ENCODE measurements around the gene CMTM1. TPM values are rescaled to one million over a fixed set of nuclear protein-coding genes. Genes with fewer than 3 reads are reported as not detected.
A peak's percentile ranks its signal among the peaks of the same experiment; 100 is the strongest.

CMTM1 gene, protein sequence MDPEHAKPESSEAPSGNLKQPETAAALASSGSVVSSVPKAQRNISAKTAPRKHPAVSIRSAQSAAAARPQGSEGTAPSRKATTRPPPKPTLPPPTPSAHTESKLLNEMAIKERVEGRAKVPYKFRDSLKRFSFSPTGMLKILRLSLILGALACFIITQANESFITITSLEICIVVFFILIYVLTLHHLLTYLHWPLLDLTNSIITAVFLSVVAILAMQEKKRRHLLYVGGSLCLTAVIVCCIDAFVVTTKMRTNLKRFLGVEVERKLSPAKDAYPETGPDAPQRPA
- 1.4 and 2.2 TPM in 2 replicates for total RNA-seq (2014; rRNA removed; shearing (Covaris generic))

DNA sequence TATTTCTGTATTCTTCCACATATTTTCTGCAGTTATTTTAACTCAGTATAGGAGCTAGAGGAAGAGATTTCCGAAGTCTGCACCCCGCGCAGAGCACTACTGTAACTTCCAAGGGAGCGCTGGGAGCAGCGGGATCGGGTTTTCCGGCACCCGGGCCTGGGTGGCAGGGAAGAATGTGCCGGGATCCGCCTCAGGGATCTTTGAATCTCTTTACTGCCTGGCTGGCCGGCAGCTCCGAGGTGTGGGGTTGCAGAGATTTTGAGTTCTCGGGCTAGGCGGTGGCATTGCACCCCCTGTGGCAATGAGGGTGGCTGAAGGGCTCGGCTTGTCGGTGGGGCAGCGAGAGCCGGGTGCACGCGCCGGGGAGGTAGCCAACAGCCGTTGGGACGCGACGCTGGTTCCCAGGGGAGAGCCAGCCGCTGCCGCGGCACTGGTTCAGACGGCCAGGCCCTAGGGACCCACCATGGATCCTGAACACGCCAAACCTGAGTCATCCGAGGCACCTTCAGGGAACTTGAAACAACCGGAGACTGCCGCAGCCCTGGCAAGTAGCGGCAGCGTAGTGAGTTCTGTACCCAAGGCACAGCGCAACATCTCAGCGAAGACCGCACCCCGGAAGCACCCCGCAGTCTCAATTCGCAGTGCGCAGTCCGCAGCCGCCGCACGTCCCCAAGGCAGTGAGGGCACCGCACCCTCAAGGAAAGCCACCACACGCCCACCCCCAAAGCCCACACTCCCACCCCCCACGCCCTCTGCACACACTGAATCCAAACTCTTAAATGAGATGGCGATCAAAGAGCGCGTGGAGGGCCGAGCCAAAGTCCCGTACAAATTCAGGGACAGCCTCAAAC, at the start of gene CMTM1:
Gene CMTM1 (plus strand): TSS at position 389 of the 851 bp plus-strand sequence. CDS start 75 bp downstream, at position 464.
- DNase-seq (ENCODE audit: low read depth), result no peak

DNA sequence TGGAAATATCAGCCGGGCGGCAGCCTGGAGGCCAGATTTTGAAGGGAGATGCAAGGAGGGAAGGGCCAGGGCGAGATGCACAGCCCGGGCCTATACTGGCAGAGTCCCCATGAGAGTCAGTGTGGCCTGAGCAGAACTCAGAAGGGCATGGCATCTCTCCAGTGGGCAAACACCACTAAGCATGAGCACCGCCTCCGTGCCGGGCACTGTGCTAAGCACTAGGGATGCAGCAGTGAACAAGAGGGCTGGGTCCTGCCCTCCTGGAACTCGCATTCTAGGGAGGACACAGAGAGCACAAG, 49.8 kb upstream of the CMTM1 start:
- no peak for DNase-seq (ENCODE audit: low read depth)

DNA sequence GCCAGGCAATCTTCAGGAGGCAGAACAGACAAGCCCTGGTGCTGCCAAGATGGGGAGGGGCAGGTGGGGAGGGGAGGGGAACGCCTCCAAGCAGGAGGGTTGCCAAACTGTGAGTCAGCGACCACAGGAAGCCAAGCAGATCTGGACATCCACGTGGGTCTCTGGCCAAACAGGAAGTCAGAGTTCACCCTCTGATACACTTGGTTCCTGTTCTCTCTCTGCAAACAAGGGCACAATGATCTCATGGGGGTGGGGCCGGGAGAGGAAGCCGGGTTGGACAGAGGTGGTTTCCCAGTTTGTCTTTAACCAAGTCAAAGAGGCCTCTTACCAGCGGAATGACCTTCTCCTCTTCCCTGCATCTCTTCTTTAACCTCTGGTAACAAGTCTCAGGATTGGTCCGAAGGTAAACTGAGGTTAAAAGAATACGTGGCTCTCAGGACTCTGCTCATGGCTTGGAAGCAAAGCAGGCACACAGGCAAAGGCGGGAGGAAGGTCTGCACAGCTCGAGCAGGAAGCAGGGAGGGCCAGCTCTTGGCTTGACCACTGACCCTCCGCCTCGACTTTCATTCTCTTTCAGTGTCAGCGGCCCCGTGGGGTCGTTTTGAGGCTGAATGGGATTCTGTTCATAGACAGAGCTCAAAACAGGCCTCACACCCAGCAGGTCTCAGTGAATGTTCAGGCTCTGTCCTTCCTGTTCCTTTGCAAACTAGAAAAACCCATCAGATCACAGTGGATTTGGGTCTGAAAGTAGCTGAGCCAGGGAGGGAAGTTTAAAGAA, 49.2 kb upstream of the CMTM1 start:
- peak; percentile 98 for DNase-seq (ENCODE audit: low read depth)

DNA sequence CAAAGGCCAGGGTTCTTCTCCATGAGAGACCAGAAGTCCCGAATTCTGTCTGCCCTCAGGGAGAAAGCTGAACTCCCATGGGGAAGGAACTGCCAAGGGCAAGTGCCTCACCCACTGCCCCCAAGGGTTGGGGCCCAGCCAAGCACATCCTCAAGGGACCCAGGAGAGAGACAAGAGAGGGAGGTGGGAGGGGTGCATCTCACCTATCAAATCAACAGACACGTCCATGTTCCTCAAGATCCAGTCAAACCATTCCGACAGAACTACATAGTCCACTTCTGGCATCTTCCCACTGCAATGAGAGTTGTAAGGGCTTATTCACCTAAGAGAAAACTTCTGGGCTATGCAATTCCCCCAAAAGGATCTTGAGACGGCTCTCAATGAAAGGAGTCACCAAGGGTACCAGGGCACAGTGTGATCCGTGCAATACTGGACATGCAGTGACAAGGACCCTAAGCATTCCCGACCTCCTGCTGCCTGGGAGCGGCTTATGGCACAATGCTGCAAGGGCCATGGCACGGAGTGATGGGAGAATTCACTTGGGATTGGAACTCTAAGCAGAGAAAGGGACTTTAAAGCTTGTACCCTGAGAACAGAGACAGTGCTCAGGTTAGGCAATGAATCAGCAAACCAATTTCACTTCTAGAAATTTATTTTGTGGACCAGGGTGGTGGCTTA, 48.5 kb upstream of the CMTM1 start:
- no peak for DNase-seq (ENCODE audit: low read depth)

DNA sequence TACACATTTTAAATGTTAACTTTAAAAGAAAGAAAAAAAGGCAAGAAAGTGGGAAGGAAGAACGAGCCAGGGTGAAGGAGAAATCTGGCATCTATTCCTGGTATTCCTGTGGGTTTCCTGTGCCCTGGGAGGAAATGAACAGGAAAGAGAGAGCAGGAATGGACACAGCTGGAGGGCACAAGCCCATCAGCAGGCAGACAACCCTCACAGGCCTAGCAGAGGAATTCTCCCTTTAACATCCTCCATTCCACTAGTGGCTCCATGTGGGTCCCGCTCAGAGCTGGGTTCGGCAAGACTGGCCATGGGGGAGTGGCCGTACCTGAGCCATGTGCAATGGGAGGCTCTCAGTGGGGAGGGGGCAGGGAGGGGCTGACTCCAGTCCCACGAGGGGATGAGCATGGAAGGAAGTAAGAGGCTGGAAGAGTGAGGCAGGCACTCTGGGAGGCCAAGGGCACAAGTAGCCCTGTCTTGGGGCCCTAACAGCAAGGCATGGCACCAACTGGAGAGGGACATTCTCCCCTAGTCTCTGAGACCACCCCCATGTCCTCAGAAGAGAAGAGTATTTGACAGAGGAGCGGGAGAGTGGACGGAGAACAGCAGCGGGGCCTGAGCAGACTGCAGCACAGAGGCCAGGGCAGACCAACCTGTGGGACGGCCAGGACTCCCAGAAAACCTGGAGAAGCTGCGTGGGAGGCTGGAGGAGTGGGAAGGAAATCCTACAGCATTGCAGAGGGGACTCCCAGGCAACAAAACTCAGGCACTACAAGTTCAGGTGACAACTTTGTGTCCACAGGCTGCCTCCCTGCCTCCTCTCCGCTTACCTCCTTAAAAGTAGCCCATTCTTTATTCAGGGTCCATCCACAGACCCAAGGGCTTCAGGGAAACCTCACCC, 46.5 kb upstream of the CMTM1 start:
- no peak for DNase-seq (ENCODE audit: low read depth)

DNA sequence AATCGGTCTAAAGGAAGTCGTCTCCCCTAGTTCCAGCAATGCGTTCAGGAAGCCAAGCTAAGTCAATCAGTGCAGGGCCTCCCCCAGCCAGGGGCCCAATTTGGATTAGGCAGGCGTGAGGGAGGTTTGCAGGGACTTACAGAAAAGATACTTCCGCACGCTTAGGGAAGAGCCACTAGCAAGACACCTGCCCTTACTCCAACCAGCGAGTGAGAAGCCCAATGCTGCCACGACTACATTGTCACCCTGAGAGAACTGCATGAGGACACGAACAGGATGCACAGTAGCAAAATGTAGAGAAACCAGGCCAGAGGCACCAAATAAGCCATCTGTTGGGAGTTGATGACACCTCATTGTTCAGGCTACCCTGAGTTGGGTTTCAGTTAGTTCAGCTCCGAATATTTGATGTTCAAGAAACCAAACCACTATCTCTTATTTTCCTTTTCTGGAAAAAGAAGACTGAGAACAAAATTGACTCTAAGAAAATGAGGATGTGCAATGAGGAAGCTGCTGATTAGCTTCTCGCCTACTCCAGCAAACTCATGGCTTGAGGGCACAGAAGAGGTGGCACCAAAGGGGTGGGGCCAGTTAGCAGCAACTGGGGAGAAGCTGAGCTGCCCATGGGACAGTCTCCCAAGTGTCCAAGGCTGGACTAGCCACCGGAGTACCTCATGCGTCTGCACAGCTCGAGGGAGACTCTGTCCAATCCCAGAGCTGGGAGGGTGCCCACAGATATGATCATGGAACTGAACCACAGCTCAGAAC, 45.7 kb upstream of the CMTM1 start:
- no peak for DNase-seq (ENCODE audit: low read depth)

DNA sequence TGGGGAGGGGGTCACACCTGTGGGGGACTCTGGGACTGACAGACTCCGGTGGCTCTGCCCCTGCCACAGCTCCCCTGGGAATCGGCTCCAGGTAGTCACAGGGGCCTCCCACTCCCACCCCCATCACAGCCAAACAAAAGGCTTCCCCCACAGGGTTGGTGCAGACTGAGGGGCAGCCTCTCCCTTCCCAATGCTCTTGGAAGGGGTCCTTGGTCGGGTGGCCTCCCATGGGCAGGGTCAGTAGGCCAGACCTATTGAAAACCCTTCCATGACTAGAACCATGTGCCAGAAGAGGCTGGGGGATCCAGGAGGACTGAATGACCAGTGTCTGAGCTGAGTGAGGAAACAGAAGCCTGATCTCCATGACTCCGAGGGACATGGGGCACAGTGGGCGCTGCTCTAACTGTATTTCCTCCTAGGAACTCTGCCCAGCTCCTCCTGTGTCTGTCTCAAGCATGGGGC, 45.0 kb upstream of the CMTM1 start:
- no peak for DNase-seq (ENCODE audit: low read depth)

DNA sequence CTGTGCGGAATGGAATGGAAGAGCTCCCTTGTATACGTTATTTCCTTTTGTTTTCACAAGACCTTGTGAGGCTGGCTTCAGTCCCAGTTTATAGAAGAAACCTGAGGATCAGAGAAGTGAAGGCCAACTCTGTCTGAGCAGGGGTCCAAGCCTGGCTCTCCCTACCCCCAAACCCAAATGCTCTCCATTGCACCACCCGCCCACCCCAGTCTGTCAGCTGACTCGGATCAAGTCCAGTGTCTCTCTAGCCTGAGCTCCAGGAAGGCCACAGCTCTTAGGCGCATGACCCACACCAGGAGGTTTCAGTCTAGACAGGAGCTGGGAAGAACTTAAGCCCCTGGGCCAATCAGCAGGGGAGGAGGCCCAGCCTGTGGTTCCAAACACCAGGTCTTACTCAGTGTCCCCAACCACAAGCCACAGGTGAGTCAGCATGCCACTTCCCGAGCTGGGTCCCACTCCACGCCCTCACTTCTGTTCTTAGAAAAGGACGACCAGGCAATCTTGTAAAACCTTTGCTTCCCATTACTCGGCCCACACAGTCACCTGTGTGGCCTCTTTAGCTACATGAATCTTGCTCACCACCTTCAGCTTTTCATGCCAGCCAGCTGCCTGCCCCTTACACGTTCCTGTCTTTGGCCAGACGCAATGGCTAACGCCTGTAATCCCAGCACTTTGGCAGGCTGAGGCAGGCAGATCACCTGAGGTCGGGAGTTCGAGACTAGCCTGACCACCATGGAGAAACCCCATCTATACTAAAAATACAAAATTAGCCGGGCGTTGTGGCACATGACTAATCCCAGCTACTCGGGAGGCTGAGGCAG, 44.1 kb upstream of the CMTM1 start:
- peak; percentile 98 for DNase-seq (ENCODE audit: low read depth)

DNA sequence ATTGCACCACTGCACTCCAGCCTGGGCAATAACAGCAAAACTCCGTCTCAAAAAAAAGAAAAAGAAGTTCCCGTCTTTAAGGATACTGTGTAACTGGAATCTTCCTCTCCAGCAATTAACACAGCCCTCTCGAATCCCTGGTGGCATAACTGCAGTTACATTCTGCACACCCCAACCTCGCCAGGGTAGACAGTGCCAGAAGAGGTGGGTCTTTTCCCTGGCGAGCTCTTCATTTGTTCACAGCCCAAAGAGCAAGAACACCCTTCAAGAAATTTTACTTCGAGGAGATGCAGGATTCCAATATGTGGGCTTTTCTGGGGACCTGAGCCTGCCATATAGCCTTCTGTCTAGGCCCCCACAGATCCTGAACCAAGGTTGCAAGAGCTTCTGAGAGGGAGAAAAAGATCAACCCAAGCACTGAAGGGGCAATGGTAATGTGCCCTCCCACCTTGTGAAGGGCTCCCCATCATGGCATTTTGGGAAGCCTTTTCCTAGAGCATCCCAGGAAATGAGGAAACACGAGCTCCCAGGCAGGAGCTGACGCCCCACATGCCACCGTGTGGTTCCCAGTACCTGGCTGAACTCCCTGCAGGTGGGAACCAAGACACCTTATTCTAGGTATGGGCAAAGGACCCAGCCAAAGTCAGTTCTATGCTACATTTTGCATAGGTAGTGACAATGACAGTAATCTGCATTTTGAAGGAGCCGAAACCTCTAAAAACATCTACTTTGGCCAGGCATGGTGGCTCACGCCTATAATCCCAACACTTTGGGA, 43.2 kb upstream of the CMTM1 start:
- no peak for DNase-seq (ENCODE audit: low read depth)

DNA sequence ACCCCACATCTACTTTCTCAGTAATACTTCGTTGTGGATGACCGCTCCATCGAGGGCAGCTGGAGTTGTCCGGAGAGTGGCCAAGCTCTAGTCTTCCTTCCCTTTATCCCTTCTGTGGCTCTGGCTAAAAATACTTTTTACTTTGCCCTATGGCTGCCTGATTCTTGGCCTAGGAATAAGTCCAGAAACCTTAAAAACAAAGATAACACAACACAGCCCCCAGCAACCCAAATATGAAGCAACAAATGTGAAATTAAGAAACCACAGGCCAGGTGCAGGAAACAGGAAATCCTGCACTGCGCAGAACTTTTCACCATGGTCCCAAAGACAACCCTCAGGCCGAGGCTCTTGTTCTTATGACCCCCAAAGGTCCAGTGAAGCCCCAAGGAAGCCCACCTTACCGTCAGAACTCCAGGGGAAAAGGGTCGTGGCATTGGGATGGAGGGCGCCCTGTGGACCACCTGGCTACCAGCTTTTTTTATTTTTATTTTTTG, 42.3 kb upstream of the CMTM1 start:
- DNase-seq (ENCODE audit: low read depth), result no peak

DNA sequence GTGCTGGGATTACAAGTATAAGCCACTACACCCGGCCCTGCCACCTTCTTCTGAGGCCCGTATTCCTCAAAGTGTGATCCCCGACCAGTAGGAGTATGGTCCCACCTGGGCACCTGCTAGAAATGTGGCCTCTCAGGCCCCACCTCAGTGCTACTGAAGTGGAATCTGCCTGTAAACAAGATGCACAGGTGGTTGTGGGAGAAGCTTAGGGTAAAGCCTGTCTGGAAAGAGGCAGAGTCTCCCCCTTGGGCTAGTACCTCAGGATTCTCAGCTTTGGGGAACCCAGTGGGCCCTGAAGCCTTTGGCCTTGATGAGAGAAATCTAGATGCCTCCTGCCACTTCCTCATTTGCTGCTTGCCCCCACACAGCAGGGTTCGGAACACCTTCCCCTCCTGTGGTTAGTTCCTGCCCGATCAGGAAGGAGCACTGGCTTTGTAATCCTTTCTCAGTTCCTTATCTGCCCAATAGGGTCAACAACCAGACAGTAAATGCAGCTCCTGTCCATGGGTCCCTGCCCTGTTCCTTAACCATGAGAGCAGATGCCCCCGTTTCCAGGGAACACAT, 41.6 kb upstream of the CMTM1 start:
- DNase-seq (ENCODE audit: low read depth), result no peak

DNA sequence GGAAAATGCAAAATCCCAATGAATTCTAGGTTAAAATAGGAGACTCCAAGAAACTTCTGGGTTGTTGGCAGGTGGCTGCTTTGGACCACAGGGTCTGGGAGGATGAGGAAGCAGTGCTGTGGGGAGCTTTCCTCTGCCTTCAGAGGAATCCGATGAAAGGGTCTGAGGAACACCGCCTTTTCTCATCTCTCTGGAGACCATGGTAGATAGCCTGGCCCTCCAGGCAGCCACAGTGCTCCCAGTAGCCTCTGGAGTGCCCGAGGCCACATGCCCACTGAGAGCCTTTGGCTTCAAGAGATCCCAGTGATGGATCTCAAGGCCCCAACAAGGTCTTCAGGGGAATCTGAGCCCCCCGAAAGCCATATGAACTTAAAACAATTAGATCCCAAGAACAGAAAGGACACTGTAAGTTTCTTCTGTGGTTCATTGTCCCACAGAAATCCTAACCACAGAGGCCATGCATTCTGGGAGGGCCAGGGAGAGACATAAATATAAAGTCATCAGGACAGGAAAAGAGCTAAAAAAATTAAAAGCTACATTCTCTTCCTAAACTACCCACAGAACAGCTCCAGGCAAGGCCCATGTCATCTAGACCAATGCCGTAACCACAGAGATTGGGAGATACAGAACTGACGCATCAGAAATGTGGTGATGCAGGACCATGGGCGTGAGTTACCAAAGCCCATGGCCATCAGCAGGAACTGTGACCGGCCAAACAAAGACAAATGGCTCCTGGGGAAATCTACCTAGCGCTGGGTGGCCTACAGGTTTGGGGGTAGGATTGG, 40.7 kb upstream of the CMTM1 start:
- DNase-seq (ENCODE audit: low read depth), result peak; percentile 72

DNA sequence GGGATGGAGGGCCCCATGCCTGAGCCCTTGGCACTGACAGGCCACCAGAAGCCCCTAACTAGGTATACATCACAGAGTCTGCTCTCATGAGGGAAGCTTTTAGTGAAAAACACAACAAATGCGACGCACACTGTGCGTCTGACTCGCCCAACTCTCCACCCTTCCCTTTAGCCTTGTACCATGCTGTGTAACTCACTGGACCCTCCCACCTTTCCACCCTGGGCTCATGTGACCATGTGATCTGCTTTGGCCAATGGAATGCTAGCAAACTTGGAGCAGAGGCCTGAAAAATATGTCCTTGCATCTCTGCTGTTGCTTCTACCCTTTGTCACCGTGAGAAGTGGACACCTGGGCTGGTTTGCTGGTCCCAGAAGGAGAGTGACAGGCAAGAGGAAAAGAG, 37.9 kb upstream of the CMTM1 start:
- DNase-seq (ENCODE audit: low read depth), result no peak

DNA sequence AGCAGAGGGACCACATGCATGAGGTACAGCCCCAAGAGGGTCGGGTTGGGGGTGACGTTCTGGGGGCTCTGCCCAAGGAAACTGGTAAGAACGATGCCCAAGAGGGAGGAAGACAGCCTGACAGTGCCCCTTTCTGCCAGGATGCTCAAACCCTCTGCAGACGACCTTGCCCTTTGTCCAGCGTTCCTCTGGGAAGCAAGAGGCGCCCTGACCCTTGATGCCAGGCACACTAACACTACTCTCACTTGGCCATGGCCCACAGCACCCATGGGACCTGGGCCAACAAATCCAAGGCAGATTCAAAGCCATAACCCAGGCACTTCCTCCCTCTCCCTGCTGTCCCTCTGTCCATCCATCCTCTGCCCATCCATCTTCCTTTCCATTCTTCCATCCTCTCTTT, 36.8 kb upstream of the CMTM1 start:
- DNase-seq (ENCODE audit: low read depth), result no peak

DNA sequence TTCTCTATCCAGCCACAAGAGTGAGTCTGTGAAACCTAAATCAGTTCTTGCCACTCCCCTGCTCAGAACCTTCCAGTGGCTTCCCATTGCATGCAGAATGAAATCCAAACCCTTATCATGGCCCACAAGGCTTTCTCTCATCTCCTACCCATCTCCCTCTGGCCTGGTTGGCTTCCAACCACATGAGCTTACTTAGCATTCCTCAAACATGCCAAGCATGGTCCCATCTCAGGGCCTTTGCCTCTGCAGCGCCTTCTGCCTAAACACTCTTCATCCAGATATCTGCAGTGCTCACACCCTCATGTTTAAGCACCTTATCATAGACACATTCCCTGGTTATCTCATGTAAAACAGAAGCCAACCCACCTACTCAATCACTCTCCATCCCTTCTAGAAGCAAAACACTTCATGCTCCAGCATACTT, 31.9 kb upstream of the CMTM1 start:
- no peak for DNase-seq (ENCODE audit: low read depth)

DNA sequence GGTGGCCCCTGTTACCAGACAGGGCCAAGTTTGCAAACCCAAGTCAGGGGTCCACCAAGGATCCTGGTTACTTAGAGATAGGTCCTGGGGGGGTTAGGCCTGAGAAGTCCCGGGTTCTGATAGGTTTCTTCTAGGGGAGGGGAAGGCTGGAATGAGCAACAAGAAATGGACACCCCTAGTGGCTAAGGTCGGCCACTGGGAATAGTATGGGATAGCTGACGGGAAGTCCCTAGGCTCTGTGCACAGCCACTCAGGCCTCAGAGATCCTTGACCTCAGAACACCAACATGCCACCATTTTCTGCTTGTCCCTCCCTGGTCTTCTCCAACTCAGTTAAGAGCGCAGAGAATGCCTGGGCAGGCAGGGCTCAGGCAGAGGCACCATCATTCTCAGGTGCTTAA, 29.7 kb upstream of the CMTM1 start:
- no peak for DNase-seq (ENCODE audit: low read depth)

DNA sequence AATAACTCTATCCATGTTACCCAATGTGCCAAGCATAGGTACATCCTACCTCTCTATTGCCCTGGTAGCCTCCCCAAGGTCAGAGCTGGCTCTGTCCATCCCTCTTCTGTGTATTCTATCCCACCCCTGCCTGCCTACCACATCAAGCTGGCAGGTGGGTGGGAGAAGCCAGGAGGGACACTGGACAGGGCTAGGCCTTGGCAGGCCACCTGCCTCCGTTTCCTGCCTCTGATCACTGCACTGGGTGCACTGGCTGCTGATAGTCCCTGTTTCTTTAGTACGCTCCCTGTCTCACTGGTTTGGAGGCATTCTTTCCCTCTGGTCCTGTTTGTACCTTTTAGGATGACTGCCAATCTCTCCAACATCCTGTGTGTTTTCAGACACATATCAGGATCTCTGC, 29.0 kb upstream of the CMTM1 start:
- DNase-seq (ENCODE audit: low read depth), result no peak
